HG03520 (cell line): ENCODE data around the gene EVA1A.

Experiments used
- ATAC-seq: cut with Tn5 transposase; IDR thresholded peaks from one replicate; pipeline ENCODE4 v1.9.1; 2021; ENCODE audit warnings: mild to moderate bottlenecking, moderate library complexity; ENCODE audit not compliant: unreplicated experiment

EVA1A gene

DNA sequence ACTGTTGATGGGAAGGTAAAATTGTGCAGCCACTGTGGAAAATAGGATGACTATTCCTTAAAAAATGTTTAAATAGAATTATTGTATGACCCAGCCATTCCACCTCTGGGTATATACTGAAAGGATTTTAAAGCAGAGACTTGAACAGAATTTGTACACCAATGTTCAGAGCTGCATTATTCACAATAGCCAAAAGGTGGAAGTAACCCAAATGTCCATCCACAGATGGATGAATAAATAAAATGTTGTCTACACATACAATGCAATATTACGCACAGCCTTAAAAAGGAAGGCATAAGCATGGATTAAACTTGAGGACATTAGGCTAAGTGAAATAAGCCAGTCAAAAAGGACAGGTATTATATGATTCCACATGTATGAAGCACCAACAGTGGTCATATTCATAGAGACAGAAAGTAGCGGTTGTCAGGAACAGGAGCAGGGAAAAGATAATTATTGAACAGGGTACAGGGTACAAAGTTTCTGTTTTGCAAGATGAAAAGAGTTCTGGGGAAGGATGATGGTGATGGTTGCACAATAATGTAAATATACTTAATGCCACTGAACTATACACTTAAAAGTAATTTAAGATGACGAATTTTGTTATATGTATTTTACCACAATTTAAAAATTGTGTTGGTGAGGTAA, 39.4 kb downstream of the EVA1A start:
- ATAC-seq: no peak

DNA sequence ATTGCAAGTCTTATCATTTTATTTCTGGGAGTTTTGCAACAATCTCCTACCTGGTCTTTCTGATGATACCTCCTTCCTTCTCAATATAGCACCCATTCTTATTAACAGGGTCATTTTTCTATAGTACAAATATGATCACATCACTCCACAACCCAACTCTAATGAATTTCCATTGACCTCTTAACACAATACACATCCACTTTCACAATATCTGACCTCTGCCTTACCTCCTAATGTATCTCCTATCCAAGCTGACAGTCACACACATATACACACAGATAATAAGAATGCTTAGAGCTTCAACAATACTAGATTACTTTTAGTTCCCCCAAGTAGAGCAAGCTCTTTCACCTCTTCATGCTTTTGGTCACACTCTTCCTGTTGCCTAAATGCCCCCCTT, 40.9 kb downstream of the EVA1A start:
- no peak for ATAC-seq

DNA sequence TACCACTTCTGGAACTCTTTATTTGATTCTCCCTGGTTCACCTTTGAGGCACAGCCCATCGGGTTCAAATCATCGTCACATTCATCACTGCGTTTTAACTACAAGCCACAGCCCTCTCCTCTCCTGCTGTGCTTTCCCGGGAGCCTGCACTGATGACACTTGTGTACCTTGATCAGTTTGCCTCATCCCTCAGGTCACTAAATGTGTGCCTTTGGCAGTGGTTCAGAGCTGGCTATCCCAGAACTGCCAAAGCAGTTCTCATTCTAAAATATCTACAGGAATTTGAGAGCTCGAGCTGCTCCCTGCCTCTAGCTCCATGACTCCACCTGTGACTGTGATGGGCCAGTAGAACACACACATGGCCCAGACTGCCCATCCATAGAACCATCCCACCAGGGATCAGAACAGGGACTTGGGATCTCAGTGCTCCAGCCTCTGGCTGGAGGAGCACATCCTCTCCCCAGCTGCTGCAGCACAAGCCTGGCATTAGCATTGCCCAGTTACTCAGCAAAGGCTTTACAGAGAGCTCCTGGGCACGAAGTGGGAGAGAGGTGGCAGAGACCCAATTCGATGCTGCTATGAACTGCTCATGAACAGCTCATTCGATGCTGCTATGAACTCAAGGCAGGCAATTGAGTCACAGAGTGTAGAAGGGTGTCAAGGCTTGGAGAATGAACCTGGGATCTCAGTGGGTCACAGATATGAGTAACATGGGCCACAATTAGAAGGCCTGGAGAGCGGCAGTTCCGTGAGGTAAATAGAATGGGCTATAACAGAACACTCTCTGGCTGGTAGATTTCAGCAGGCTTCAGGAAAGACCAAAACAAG, 41.9 kb downstream of the EVA1A start:
- ATAC-seq: no peak

DNA sequence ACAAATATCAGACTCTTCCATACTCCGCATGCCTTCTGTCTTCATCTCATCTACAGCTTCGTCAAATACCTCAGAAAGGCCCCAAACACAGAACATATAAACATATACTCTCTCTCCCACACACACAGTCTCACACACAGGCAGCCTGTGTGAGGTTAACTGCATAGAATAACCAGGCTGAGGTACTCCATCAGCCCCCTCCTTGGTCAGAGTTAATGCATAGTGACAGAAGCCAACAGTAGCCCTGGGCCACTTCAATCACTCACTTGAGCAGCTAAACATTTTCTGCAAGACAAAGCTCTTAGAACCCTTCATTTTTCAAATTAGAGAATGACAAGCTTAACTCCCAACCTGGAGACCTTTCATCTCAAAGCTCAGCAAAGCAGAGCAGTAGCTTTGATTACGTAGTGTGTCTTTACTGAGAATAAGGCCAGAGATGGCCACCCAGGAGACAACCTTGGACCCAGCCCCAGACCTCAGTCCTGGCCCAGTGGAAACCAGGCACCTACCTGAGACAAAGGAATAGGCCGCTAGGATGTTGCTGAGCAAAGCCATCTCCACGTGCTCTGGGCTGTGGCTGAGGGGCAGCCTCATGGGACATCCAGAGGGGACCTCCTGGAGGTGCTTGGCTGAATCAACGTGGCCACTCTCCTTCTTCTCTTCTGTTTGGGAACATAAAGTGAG, 43.0 kb downstream of the EVA1A start:
- ATAC-seq: no peak

DNA sequence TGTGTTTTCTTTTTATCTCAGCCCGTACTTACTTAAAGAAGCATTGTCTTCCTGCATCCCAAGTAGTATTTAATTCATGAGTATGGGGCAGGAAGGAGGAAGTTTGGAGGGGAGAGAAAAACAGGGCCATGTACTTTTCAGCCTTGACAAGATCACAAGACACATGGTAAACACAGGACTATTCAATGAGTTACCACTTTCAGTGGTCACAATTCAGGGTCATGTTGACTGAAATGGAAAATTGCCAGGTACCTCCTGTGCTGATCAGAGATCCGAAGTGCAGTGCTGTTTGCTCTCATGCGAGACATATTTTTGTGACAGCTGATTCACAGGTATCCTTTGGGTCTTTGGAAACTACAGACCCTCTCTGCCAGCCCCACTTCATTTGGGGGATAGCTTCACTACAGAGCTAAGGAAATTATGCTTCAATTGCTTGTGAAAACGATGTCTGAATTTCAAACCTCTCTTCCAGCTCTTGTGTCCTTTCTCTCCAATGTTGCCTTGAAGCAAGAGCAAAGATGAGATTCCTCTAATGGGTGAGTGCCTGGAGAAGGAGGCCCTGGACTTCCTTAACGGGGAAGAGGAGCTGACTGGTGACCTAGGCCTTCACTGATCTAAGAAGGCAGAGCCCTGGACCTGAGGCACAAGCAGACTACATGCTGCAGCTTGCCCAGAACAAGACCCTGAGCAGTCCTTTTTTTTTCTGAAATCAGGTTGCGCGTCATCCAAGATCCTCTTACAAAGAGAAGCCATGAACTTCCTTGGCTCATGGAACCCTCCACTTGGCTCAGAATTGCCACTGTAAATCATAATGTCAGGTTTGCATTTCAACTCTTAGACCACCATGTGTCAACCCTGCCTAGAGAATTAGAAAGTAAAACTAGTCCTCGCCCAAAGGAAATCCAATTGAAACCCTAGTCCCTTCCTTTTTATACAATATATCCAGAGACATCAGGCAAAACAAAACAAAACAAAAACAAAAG, 44.1 kb downstream of the EVA1A start:
- ATAC-seq: peak; percentile 48

DNA sequence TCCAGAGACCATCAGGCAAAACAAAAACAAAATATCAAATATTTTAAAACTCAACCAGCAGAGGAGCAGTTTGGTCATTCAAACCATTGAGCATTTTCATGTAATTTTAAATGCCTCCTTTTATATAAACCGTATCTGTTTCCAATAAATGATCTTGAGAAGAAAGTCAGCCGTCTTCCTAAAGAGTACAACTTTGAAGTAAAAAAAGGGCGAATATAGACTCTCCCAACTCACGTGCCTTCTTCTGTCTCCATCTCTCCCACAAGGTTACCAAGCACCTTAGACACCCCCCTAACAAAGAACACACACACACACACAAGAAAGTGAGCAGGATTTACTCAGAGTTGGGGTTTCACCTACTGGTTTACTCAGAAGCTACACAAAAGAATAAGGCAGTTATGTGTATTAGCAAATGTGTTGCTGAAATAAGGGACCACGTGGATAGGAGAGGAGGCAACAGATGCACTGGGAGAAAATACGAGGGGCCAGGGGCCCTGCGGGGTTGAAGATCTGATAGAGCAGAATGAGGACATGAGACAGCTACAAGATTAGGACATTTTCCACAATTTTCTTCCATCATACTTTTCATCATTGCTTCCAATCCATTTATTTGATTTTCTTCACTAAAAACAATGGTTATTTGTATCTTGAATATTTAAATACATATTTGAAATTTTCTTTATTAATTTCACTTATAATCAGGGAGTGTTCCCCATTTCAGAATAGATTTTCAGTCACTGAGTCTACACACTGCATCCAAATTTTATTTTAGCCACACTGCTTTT, 45.0 kb downstream of the EVA1A start:
- no peak for ATAC-seq

DNA sequence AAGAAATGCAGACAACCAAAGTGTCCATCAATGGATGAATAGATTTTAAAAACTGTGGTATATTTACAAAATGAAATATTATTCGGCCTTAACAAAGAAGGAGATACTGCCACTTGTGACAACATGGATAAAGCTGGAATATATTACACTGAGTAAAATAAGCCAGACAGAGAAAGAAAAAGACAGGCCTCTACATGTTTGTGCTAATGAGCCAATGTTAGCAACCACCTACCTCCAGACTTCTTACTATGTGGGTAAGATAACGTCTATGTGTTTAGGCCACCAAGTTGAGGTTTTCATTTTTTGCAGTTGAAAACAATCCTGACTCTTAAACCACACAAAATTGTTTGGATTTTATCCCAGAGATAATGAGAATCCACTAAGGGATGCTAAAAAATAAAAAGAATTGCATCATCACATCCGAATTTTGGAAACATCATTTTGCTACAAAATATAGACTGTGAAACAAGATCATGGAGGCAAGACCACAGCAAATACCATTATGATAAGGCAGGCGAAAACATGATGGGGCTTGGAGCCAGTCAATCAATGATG, 47.0 kb downstream of the EVA1A start:
- ATAC-seq: no peak

DNA sequence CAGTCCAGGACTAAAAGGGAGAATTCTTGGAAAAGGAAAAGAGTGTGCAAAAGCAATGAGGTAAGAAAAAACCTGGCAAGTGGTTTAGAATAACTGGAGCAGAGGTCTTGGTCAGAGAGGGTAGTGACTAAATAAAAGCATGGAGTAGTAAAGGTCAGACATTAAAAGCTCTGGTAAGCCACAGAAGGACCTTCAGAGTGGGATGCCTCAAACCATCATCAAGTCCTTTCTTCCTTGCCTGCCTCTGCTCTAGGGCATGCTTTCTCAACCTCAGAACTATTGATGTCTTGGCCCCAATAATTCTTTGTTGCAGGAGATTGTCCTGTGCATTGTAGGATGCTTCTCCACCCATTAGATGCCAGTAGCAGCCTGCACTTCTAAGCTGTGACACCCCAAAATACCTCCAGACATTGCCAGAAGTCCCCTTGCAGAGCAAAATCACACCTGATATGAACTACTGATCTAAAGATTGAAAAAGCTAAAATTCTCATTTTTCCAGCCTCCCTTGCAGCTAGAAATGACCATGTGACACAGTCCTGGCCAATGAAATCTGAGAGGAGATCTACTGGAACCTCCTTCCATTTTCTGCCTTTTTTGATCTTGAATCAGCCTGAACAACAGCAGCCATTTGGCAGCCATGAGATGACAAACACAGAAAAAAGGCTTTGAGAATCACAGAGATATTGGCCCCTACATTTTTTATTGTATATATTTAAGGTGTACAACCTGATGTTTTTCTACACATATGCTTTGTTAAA, 48.1 kb downstream of the EVA1A start:
- ATAC-seq: no peak

DNA sequence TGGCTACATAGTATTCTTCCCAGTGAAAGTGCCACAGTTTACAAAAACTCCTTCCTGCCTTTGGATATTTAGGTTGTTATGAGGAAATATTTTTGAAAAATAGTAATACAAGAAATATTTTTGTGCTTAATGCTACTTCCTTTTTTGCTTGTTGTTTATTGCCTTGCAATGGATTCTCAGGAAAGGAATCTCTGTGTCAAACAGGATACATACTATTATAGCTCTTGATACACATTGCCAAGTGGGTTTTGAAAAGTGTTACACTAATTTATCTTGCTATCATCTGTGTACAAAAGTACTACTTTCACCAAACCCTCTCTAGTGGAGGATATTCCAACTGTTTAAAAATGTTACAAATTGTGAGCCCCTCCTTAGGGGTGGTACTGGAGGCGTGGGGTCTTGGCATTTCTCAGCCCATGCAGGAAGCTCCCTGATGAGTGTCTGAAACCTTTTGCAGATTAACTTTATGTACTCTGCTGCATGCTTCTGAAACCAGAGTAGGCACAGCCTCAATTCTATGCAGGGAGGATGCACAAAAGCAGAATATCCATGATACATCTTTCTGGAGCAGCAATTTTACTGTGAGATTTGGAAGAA, 54.5 kb downstream of the EVA1A start:
- no peak for ATAC-seq

DNA sequence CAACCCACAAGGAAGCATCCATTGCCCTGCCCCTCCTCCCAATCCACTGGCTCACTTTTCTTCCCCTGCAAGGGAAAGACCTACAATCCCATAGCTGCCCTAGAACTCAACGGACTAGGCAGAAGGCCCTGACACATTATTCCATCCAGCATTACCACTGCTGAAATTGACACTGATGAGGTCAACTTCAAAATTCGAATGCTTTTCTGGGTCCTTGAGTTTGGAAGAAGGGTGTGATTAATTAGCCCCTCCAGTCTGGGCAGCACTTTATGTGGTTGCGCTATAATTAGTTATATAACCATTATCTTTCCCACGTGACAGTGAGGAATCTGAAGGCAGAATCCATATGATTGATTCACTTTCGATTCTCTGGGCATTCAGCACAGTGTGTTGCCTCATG, 55.7 kb downstream of the EVA1A start:
- ATAC-seq: no peak

DNA sequence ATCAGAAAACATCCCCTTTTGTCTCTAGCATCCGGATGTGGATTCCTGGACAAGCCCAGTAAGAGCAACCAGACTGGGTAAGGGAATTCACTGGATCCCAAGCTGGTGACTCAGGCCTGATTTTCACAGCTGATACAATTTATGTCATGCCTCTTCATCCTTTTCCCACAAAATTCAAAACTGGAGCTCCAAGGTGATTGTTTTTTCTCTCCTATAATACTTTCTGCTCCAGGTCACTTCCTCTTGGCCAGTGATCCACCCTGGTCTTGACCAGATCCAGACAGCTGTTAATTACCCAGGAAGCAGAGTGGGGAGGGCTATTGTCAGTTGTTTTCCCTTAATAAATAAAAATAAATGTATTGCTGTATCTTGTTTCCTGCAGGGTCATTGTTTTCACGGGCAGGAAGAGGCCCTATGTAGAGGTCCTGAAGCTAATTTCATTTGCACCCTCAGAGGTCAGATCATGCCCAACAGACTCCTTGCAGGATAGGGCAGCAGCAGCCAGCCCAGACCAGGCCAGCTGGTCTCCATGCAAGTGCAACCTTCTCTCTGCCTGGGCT, 57.6 kb downstream of the EVA1A start:
- no peak for ATAC-seq

DNA sequence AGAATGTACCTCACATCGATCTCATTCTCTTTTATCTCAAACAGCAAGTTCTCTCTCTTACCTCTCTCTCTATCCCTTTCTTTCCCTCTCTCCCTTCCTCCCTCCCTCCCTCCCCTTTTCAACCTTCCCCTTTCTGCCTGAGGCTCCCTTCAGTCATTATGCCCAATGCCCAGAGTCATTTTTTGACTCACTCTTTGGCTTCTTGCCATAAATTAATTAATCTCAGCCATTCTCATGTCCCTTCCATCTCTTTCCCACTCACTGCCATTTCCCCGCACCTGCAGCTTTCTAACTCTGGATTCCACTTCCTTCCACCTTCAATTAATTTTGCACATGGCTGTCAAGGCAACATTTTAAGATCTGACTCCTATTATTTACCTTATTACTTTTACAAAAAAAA, 60.1 kb downstream of the EVA1A start:
- ATAC-seq: no peak

DNA sequence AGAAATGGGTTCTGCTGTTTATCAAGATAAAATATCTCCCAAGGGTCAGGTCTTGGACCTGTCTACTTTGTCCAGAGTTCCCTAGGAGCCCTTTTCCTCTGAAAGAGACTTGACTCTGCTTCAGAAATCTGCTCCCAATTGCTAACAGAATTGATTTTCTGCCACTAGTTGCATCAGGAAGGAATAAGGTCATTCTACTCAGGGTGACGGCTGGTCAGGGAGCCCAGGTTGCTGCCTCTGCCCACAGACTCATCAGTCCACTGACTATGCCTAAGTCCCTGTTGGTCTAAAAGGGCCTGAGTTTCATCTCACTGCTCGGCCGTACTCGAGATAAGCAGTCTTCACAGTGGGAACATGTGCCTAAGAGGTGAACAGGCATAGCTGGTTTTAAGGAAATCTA, 61.2 kb downstream of the EVA1A start:
- no peak for ATAC-seq

DNA sequence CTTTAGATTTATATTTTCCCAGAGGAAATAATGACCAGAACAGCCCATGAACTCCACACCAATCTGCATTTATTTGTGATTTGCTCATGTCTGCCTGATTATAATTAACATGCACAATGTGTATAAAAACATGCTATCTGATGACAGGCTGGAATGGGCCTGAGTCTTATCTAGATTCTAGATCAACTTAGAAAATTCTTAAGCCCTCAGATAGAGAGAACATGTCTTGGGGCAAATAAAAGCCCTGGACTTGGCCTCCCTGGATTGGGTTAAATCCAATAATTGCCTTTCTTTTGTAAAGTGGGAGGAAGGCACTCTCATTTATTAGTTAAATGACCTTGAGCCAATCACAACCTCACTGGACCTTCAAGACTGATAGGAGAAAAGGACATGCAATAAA, 61.8 kb downstream of the EVA1A start:
- ATAC-seq: no peak

DNA sequence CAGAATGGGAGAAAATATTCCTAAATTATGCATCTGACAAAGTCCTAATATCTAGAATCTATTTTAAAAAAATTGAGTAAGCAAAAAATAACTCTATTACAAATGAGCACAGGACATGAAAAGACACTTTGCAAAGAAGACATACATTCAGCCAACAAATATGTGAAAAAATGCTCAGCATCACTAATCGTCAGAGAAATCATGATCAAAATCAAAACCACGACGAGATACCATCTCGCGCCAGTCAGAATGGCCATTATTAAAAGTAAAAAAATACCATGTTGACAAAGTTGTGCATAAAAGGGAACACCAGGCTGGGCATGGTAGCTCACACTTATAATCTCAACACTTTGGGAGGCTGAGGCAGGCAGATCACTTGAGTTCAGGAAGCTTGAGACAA, 63.5 kb downstream of the EVA1A start:
- ATAC-seq: no peak

DNA sequence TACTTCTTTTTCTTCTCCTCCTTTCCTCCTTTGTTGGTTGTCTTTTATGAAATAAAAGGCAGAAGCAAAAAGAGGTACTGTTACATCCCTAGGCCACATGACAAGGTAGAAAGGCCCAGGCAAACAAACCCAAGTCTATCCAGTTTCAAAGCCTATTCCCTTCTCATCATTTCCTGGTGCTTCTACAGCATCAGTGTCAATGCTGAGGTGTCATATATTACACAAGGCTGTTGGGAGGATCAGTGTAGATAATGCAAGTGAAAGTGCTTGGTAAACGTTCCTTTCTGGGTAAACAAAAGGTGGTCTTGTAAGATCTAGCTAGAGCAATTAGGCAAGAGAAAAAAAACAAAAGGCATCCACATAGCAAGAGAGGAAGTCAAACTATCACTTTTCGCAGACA, 64.9 kb downstream of the EVA1A start:
- no peak for ATAC-seq

DNA sequence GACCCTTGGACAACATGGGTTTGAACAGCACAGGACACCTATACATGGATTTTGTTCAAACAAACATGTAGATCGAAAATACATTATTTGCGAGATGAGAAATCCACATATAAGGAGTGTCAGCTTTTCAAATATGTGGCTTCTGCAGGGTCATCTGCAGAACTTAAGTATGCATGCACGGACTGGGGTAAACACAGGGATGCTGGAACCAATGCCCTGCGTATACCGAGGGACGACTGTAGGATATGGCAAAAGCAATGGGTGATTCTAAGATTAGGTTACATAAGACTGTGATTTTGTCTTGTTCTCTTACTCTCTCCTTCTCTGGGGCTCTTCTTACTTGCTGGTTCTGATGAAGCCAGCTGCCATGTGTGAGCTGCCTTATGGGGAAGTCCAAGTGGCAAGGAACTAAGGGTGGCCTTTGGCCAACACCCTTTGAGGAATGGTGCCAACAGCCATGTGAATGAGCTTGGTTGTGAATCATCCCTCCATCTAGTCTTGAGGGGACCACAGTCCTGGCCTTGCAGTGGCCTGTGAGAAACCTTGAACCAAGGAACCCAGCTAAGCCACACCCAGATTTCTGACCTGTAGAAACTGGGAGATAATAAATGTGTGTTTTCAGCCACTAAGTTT, 66.5 kb downstream of the EVA1A start:
- ATAC-seq: no peak

DNA sequence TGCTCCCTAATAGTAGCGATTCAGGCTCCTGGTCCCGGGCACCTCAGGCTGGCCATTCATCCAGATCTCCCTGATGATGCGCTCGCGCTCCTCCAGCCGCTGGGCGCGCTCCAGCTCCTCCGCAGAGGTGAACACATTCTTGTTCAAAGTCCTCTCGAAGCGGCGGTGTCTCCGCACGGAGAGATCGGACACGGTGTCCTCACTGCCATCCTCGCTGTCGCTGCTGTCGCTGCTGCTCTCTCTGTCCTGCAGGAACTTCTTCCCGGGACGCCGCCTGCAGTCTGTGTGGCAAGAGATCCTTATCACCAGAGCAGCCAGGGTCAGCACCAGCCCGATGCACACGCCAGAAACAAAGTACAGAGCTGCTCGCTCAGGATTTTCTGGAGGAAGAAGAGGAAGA, 67.5 kb downstream of the EVA1A start:
- no peak for ATAC-seq
